Sciatic nerve (tissue), 2 donors: Measurements from ENCODE around the gene VAT1. TPM values are rescaled to one million over a fixed set of nuclear protein-coding genes. Genes with fewer than 3 reads are reported as not detected.
"Not testable (repeated sequence)": the region's sequence is repeated elsewhere in the genome, so short reads cannot be mapped to it uniquely, and the experiment has no call there.

Experiments
- ATAC-seq: fragments of 200-7000 bp; cut with Tn5 transposase; one replicate; pipeline ENCODE4 v1.9.1; 2020; ENCODE audit warnings: mild to moderate bottlenecking, moderate library complexity
- DNase-seq: peaks from one replicate; pipeline ENCODE4 v3.0.0-alpha.2; 2020; ENCODE audit warnings: low spot score
- intact Hi-C: fragments of 100-400 bp; cut with DNase I; formaldehyde crosslinking; loops from one replicate; pipeline ENCODE4 v1.14.2; 2022
- total RNA-seq: library from RNA; stranded (reverse); fragmentation: NEBNext Ultra II Directional; extraction: Animal tissue kit (Norgen Biotek cat#: 25700); gene quantifications from one replicate; pipeline ENCODE4 v1.2.1, GENCODE V29; 2021
- donor health status: DM: no; HTN: no; CAD: no.
- donor health status: DM: no; HTN: no; CAD: no.

Gene VAT1
- total RNA-seq, 1 donor from 2014 or later = 288 TPM

GRCh38 chr17:43013296-43013695, 8.9 kb downstream of the VAT1 start:
- DNase-seq = no peak
- intact Hi-C loops = no loop called here
- ATAC-seq = no peak

DNA sequence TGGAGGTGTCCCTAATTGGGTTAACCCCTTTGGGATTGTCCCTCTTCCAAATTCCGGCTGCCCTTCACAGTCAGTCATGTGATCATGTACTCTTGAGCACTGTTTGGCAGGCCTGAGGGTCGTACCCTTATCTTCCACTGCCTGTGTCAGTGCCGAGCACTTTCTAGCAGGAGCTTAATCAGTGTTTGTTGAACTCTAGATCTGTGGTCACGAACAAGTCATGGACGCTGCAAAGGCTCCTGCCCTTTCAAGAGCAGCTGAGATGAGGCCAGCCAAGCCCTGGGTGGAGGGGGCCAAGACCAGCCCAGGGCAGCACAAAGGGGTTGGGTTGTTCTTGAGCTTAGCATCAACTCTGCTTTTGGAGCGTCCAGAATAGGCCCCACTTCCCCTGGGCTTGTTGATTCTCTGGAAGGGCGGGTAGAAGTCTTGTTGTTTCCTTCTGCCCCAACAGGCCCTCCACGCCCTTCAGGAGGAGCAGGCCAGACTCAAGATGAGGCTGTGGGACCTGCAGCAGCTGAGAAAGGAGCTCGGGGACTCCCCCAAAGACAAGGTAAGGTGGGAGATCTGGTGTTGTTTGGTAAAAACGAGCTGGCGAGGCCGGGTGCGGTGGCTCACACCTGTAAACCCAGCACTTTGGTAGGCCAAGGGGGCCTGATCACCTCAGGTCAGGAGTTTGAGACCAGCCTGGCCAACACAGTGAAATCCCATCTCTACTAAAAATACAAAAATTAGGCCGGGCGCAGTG, 10.3 kb downstream of the VAT1 start:
- ATAC-seq (peak; percentile 26), DNase-seq (no peak)
- intact Hi-C loops = no loop called here

GRCh38 chr17:43010667-43011308, 11.4 kb downstream of the VAT1 start:
- intact Hi-C loops = no loop called here
- no peak for DNase-seq
- no peak for ATAC-seq

GRCh38 chr17:43006639-43007551, 15.3 kb downstream of the VAT1 start, which contains the start of gene IFI35:
TSS of gene IFI35 (plus strand) at chr17:43006784. CDS start at chr17:43006948, 164 bp downstream.
- ATAC-seq (peak; percentile 94), DNase-seq (peak; percentile 92)
- intact Hi-C loops = no loop called here

- ATAC-seq = no peak
- DNase-seq = no peak
- intact Hi-C loops = no loop called here
These were observed 18.5 kb downstream of the VAT1 start for GRCh38 chr17:43003542-43004172.

- intact Hi-C loops, DNase-seq, ATAC-seq: not testable (repeated sequence)
These were observed 21.3 kb downstream of the VAT1 start for GRCh38 chr17:43000894-43001293.

GRCh38 chr17:42999003-42999525, 23.1 kb downstream of the VAT1 start:
- intact Hi-C loops = no loop called here

DNA sequence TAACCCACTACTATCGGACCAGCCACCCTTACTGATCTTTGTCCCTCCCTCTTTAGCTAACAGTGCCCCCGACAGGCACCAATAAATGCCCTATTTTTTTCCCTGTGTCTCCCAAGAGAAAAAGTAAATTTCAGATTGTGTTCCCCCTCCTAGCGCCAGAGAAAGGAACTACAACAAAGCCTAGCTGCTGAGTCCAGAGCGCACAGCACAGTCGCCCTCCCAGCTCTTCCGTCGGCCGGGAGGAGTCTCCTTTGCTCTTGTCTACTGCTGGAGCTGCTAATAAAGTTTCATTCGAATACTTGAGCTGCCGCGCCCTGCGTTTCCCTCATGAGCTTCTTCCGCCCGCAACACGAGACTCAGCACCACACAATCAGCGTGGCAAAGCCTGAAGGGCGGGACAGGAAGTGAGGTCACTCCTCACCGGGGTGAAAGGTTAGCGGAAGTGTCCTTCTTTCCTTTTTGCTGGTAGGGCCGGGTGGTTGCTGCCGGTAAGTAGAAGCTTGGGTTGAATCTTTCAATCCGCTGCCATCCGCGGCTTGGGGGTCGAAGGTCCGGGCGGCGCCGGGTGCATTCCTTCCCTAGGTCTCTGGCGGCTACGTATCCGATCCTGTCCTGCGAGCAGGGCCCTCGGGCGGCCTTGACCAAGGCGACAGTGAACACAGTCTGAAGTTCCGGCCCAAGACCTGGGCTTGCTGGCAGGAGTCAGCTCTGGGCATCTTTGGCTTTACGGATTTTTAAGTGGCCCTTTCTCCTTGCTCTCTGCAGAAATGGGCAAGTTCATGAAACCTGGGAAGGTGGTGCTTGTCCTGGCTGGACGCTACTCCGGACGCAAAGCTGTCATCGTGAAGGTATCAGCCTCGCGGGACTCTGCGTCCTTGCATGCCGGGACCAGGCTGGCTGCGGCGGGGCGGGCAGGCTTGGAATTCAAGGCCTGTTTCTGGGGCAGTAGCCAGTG, 23.9 kb downstream of the VAT1 start, which contains the start of gene RPL27:
TSS of gene RPL27 (plus strand) at position 436 of the 955 bp plus-strand sequence. CDS start at position 768, 332 bp downstream.
- peak; percentile 99 for ATAC-seq
- intact Hi-C loops = no loop called here
- peak; percentile 99 for DNase-seq

More at GRCh38 chr17:42999003-42999525, 23.1 kb downstream of the VAT1 start:
- no peak for ATAC-seq
- no peak for DNase-seq

- DNase-seq (no peak), ATAC-seq (peak; percentile 4)
- intact Hi-C loops = no loop called here
These were observed 24.7 kb downstream of the VAT1 start for GRCh38 chr17:42997390-42997983.

- DNase-seq, ATAC-seq, intact Hi-C loops: not testable (repeated sequence)
These were observed 28.3 kb downstream of the VAT1 start for GRCh38 chr17:42993913-42994312.

- ATAC-seq (no peak), DNase-seq (no peak)
- intact Hi-C loops = no loop called here
These were observed 29.3 kb downstream of the VAT1 start for GRCh38 chr17:42992872-42993271.

DNA sequence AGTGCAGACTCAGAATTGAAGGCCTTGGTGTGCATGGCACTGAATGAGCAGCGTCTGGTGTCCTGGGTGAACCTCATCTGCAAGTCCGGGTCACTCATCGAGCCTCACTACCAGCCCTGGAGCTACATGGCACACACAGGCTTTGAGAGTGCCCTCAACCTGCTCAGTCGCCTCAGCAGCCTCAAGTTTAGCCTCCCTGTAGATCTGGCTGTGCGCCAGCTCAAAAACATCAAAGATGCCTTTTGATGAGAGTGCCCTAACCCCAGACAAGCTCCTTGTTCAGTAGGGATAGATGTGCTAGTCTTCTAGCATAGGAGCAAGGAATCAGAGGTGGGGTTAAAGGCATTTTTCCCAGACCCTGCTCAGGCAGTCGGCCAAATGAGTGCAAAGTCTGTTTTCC, 30.7 kb downstream of the VAT1 start:
- intact Hi-C loops = no loop called here
- no peak for ATAC-seq
- no peak for DNase-seq

DNA sequence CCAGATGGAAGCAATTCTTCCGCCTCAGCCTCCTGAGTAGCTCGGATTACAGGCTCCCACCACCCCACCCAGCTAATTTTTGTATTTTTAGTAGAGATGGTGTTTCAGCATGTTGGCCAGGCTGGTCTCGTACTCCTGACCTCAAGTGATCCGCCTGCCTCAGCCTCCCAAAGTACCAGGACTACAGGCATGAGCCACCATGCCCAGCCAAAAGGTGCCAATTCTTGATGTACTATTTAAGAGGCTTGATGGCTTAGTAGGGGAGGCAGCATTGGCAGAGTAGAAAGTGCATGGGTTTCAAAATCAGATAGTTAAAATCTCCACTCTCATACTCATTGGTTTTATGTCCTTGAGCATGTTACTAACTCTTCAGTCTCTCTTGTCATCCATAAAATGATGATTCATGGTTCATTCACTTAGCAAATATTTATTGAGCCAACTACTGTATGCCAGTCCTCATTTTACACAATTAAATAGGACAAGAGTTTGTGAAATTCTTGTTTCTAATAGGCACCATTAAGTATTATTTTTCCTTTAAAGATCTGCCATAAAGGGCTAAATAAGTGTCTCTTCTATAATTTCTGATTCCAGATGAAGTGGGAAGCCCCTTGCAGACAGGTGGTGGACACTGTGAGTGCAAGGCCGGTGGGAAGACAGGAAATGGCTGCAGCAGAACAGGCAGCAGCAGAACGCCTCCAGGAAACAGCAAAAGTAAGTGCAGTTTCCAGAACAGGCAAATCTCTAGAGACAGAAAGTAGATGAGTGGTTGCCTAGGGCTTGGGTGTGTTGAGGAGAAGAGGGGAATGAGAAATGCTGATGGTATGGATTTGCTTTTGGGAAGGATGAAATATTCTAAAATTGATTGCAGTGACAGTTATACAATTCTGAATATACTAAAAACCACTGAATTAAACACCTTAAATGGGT, 32.2 kb downstream of the VAT1 start:
- intact Hi-C loops = no loop called here
- DNase-seq = no peak
- no peak for ATAC-seq

DNA sequence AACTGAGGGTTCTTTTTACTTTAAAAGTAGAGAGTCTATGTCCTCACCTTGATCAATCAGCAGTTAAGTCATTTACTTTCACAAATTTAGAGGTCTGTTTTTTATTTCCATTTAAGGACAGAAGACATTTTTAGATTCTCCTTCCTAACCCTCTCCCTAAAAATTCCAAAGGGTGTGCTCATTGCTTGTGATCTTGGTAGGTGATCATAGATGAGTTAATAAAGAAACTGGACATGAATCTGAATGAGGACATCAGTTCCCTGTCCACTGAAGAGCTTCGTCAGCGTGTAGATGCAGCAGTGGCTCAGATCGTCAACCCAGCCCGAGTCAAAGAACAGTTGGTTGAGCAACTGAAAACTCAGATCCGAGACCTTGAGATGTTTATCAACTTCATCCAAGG, 33.0 kb downstream of the VAT1 start:
- no peak for DNase-seq
- no peak for ATAC-seq
- intact Hi-C loops = no loop called here

GRCh38 chr17:42985225-42985624, 37.0 kb downstream of the VAT1 start:
- ATAC-seq = no peak
- intact Hi-C loops = no loop called here
- no peak for DNase-seq

- ATAC-seq (no peak), DNase-seq (no peak)
- intact Hi-C loops = no loop called here
These were observed 39.9 kb downstream of the VAT1 start for GRCh38 chr17:42982266-42982665.
